Gastrocnemius medialis (tissue), 4 donors: Measurements from ENCODE around the gene CST4.

Source experiments
- POLR2A ChIP-seq, 2 donors: fragments of 450-650 bp; IDR thresholded peaks; one replicate each; pipeline ENCODE4 v1.6.1; 2017; ENCODE audit warnings: antibody characterized with exemption in 2 of 2, mild to moderate bottlenecking in 2 of 2, moderate library complexity in 2 of 2
- TF ChIP-seq, protein P1 (sequence below), 5 experiments: fragments of 450-650 bp in 3 of 5; fragments of 200-600 bp in 2 of 5; sonication (generic) in 2 of 5; IDR thresholded peaks in 4 of 5; conservative IDR thresholded peaks in 1 of 5; 1 replicate in 4 of 5; 2 replicates in 1 of 5; pipeline ENCODE4 v1.5.1; 2016 to 2019; ENCODE audit warnings: antibody characterized with exemption in 5 of 5, mild to moderate bottlenecking in 3 of 5, moderate library complexity in 3 of 5

DNA sequence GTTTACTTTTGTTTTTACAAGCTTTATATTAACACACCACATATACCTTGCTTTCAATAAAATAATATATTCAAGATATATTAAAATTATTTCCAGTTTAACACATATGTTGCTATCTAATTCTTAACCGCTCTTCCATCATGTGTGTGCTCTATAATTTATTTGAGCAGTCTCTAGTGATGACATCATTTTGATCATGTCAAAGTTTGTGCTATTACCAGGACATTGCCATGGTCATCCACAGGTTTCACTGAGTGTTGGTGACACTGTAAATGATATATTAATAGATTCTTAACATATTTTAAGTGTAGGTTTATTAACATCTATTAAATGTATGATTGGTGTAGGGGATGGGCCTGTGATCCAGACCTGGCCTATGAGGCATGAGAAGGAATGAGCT, 17.1 kb upstream of the CST4 start:
- TF ChIP-seq, protein P1, sequence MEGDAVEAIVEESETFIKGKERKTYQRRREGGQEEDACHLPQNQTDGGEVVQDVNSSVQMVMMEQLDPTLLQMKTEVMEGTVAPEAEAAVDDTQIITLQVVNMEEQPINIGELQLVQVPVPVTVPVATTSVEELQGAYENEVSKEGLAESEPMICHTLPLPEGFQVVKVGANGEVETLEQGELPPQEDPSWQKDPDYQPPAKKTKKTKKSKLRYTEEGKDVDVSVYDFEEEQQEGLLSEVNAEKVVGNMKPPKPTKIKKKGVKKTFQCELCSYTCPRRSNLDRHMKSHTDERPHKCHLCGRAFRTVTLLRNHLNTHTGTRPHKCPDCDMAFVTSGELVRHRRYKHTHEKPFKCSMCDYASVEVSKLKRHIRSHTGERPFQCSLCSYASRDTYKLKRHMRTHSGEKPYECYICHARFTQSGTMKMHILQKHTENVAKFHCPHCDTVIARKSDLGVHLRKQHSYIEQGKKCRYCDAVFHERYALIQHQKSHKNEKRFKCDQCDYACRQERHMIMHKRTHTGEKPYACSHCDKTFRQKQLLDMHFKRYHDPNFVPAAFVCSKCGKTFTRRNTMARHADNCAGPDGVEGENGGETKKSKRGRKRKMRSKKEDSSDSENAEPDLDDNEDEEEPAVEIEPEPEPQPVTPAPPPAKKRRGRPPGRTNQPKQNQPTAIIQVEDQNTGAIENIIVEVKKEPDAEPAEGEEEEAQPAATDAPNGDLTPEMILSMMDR (IDR thresholded peaks at IDR 0.05 in 4 of 5, conservative IDR thresholded peaks at IDR 0.05 in 1 of 5): no peak
- no peak for TF ChIP-seq POLR2A (IDR thresholded peaks at IDR 0.05)
